Measurements from ENCODE around the gene MCU. TPM values are rescaled to one million over a fixed set of nuclear protein-coding genes. Genes with fewer than 3 reads are reported as not detected.

The MCU gene
- total RNA-seq, 1 experiment from 2014 or later, result 18.7 TPM

DNA sequence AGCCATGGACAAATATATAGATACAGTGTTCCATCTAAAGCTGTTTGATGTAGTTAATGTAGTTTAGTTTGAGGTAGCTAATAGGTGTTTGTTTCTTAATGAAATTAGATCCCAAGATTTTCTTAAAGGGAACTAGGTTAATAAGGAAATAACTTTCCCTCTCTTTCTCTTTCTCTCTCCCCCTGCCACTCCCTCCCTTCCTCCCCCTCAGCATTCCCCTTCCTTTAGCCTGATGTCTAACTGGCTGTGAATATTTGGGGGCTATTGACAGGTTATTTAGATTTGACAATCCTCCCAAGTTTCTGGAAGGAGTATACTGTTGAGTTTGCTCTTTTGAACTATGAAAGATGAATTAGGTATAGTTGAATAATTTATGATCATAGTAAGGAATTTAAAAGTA, 136.4 kb downstream of the MCU start:
- TF ChIP-seq, protein P1, sequence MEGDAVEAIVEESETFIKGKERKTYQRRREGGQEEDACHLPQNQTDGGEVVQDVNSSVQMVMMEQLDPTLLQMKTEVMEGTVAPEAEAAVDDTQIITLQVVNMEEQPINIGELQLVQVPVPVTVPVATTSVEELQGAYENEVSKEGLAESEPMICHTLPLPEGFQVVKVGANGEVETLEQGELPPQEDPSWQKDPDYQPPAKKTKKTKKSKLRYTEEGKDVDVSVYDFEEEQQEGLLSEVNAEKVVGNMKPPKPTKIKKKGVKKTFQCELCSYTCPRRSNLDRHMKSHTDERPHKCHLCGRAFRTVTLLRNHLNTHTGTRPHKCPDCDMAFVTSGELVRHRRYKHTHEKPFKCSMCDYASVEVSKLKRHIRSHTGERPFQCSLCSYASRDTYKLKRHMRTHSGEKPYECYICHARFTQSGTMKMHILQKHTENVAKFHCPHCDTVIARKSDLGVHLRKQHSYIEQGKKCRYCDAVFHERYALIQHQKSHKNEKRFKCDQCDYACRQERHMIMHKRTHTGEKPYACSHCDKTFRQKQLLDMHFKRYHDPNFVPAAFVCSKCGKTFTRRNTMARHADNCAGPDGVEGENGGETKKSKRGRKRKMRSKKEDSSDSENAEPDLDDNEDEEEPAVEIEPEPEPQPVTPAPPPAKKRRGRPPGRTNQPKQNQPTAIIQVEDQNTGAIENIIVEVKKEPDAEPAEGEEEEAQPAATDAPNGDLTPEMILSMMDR (conservative IDR thresholded peaks at IDR 0.05; ENCODE audit: low read depth, low read length), result no peak
- no peak for TF ChIP-seq EZH2 (IDR thresholded peaks at IDR 0.05; ENCODE audit: borderline replicate concordance, low read depth, low read length, poor library complexity, severe bottlenecking)
- no peaks in the 10 kb centered on the region for H3K36me3 ChIP-seq (ENCODE audit: insufficient read depth, low read length, poor library complexity, severe bottlenecking)
- H3K27ac ChIP-seq (ENCODE audit: low read depth, low read length, poor library complexity, severe bottlenecking), result no peak overlapping the region
- H3K9me3 ChIP-seq (ENCODE audit: low read depth, low read length, poor library complexity, severe bottlenecking), result no peaks in the 10 kb centered on the region
- BruUV-seq (replicated peaks), result no TSS peak
- intact Hi-C loops (cut with micrococcal nuclease; ENCODE audit: unreplicated experiment), result no loop called here
- ChIA-PET CTCF (no interaction called here), POLR2A (ENCODE audit: low non-redundant PET) (no interaction called here)
- DNase-seq (ENCODE audit: low spot score), result no peak
- no peaks in the 10 kb centered on the region for H3K27me3 ChIP-seq (replicated peaks; ENCODE audit: insufficient read depth, low read depth, low read length, poor library complexity)
- H3K4me1 ChIP-seq (ENCODE audit: insufficient read depth, low read length, poor library complexity, severe bottlenecking), result no peaks in the 10 kb centered on the region
- H3K4me3 ChIP-seq (ENCODE audit: low read depth, low read length, poor library complexity, severe bottlenecking), result no peak overlapping the region

GRCh38 chr10:72830625-72831024, 138.7 kb downstream of the MCU start:
- H3K36me3 ChIP-seq (ENCODE audit: insufficient read depth, low read length, poor library complexity, severe bottlenecking), result no peaks in the 10 kb centered on the region
- H3K9me3 ChIP-seq (ENCODE audit: low read depth, low read length, poor library complexity, severe bottlenecking), result no peaks in the 10 kb centered on the region
- H3K4me3 ChIP-seq (ENCODE audit: low read depth, low read length, poor library complexity, severe bottlenecking), result no peak overlapping the region
- no peak for DNase-seq (ENCODE audit: low spot score)
- POLR2A ChIA-PET (ENCODE audit: low non-redundant PET), result no interaction called here
- CTCF ChIA-PET, result no interaction called here
- no peak overlapping the region for H3K27ac ChIP-seq (ENCODE audit: low read depth, low read length, poor library complexity, severe bottlenecking)
- intact Hi-C loops (cut with micrococcal nuclease; ENCODE audit: unreplicated experiment), result loop anchor here (5.0 kb wide), 1 partner anchor 138 kb away; the partner anchor contains the start of gene MCU
- no peaks in the 10 kb centered on the region for H3K4me1 ChIP-seq (ENCODE audit: insufficient read depth, low read length, poor library complexity, severe bottlenecking)
- no TSS peak for BruUV-seq (replicated peaks)
- no peak for TF ChIP-seq EZH2 (IDR thresholded peaks at IDR 0.05; ENCODE audit: borderline replicate concordance, low read depth, low read length, poor library complexity, severe bottlenecking)
- TF ChIP-seq, protein P1 (conservative IDR thresholded peaks at IDR 0.05; ENCODE audit: low read depth, low read length), result no peak
- H3K27me3 ChIP-seq (replicated peaks; ENCODE audit: insufficient read depth, low read depth, low read length, poor library complexity), result no peaks in the 10 kb centered on the region

DNA sequence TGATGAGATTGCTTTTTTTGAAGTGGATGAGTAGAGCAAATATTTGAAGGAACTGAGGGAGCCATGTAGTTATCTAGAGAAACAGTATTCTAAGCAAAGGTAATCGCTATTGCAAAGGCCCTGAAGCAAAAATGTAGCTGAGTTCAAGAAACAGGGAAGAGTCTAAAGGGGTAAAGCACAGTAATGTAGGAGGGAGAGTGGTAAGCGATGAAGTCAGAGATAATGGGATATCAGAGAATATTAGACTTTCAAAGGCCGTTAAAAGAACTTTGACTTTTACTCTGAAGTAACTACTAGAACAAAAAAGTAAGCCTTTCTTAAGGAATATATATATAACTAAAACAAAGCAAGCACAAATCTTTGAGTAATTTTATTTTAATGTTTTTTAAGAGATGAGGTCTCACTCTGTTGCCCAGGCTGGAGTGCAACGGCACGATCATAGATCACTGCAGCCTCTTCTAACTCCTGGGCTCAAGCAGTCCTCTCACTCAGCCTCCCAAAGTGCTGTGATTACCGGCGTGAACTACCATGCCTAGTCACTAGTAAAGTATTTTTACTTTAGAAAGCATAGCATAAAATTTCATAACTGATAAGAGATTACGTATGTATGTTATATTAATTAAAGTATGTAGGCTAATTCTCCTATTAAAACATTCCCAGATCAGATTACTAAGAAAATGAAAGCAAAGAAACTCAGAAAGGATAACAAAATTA, 139.9 kb downstream of the MCU start:
- no peak for DNase-seq (ENCODE audit: low spot score)
- H3K9me3 ChIP-seq (ENCODE audit: low read depth, low read length, poor library complexity, severe bottlenecking), result no peaks in the 10 kb centered on the region
- BruUV-seq (replicated peaks), result no TSS peak
- H3K4me1 ChIP-seq (ENCODE audit: insufficient read depth, low read length, poor library complexity, severe bottlenecking), result no peaks in the 10 kb centered on the region
- intact Hi-C loops (cut with micrococcal nuclease; ENCODE audit: unreplicated experiment), result loop anchor here (5.0 kb wide), 1 partner anchor 140 kb away; the partner anchor contains the start of gene MCU
- TF ChIP-seq, protein P1 (conservative IDR thresholded peaks at IDR 0.05; ENCODE audit: low read depth, low read length), result no peak
- TF ChIP-seq EZH2 (IDR thresholded peaks at IDR 0.05; ENCODE audit: borderline replicate concordance, low read depth, low read length, poor library complexity, severe bottlenecking), result no peak
- no peaks in the 10 kb centered on the region for H3K36me3 ChIP-seq (ENCODE audit: insufficient read depth, low read length, poor library complexity, severe bottlenecking)
- ChIA-PET CTCF (no interaction called here), POLR2A (ENCODE audit: low non-redundant PET) (no interaction called here)
- no peak overlapping the region for H3K27ac ChIP-seq (ENCODE audit: low read depth, low read length, poor library complexity, severe bottlenecking)
- H3K27me3 ChIP-seq (replicated peaks; ENCODE audit: insufficient read depth, low read depth, low read length, poor library complexity), result no peaks in the 10 kb centered on the region
- H3K4me3 ChIP-seq (ENCODE audit: low read depth, low read length, poor library complexity, severe bottlenecking), result no peak overlapping the region

All from A673 (cell line).